H1 (cell line): ENCODE results near the gene ACTR5. TPM values are rescaled to one million over a fixed set of nuclear protein-coding genes. Genes with fewer than 3 reads are reported as not detected.

Source experiments
- CTCF ChIA-PET: fragments of 300-600 bp; sonication (Branson Sonifier 250); formaldehyde crosslinking; loops from one replicate; lab custom pipeline; 2021; ENCODE audit not compliant: partially characterized antibody; lab: Charles Lee
- POLR2A ChIA-PET: fragments of 300-600 bp; sonication (Branson Sonifier 250); formaldehyde crosslinking; loops from one replicate; lab custom pipeline; 2021; ENCODE audit warnings: inconsistent platforms; ENCODE audit not compliant: partially characterized antibody; lab: Charles Lee
- DNase-seq, 2 experiments: peaks; one replicate each; pipeline versions ENCODE4 v3.0.0 to v3.0.0-alpha.2; 2010 to 2022; ENCODE audit warnings: low spot score in 2 of 2, low read depth in 1 of 2, mixed read lengths in 1 of 2
- FAIRE-seq: peaks from 2 replicates; lab custom pipeline; 2011; peaks lifted over from hg19 to GRCh38; lab: Jason Lieb, UNC
- H2AFZ ChIP-seq: 2 replicates; pipeline ENCODE4 v1.8.1; 2012; ENCODE audit warnings: low read length, inconsistent platforms
- H2AK5ac ChIP-seq: 2 replicates; pipeline ENCODE4 v1.6.1; 2013; ENCODE audit warnings: low read depth, low read length
- H2BK120ac ChIP-seq: replicated peaks from 2 replicates; pipeline ENCODE3; 2013; ENCODE audit warnings: low read depth, low read length, inconsistent platforms
- H2BK12ac ChIP-seq: 2 replicates; pipeline ENCODE4 v1.6.1; 2013; ENCODE audit warnings: low read depth, low read length
- H2BK15ac ChIP-seq: 2 replicates; pipeline ENCODE4 v1.6.1; 2013; ENCODE audit warnings: low read length
- H2BK20ac ChIP-seq: 2 replicates; pipeline ENCODE4 v1.6.1; 2013; ENCODE audit warnings: low read length
- H2BK5ac ChIP-seq: 2 replicates; pipeline ENCODE4 v1.6.1; 2013; ENCODE audit warnings: low read depth, low read length
- H3K14ac ChIP-seq: 2 replicates; pipeline ENCODE4 v1.6.1; 2013; ENCODE audit warnings: inconsistent platforms; ENCODE audit not compliant: insufficient read length
- H3K18ac ChIP-seq: 2 replicates; pipeline ENCODE4 v1.6.1; 2013; ENCODE audit warnings: low read length; ENCODE audit errors: extremely low read depth
- H3K23ac ChIP-seq: 2 replicates; pipeline ENCODE4 v1.6.1; 2013; ENCODE audit warnings: inconsistent platforms; ENCODE audit not compliant: insufficient read length
- H3K23me2 ChIP-seq: 2 replicates; pipeline ENCODE4 v1.6.1; 2013; ENCODE audit warnings: low read depth, low read length
- H3K27ac ChIP-seq: 2 replicates; pipeline ENCODE4 v1.6.1; 2011; ENCODE audit warnings: low read depth, low read length, inconsistent platforms
- H3K27me3 ChIP-seq, 4 experiments: replicated peaks in 1 of 4; 1 replicate in 1 of 4; 2 replicates in 3 of 4; pipeline versions ENCODE4 v1.6.1 to v1.8.1; 2011 to 2013; ENCODE audit warnings: low read length in 3 of 4, mild to moderate bottlenecking in 3 of 4, inconsistent platforms in 2 of 4, mixed read lengths in 2 of 4, moderate library complexity in 1 of 4; ENCODE audit not compliant: control insufficient read depth in 3 of 4, insufficient read depth in 3 of 4; ENCODE audit errors: extremely low read depth in 1 of 4
- H3K36me3 ChIP-seq, 4 experiments: 2 replicates each; pipeline versions ENCODE4 v1.6.1 to v1.8.1; 2011 to 2013; ENCODE audit warnings: mild to moderate bottlenecking in 4 of 4, low read length in 3 of 4, moderate library complexity in 2 of 4, control low read depth in 1 of 4, inconsistent platforms in 1 of 4; ENCODE audit not compliant: insufficient read depth in 4 of 4, control insufficient read depth in 2 of 4
- H3K4ac ChIP-seq: replicated peaks from 2 replicates; pipeline ENCODE3; 2013; ENCODE audit warnings: low read length, low read depth, mixed read lengths, inconsistent platforms; ENCODE audit not compliant: insufficient read length
- H3K4me1 ChIP-seq, 4 experiments: replicated peaks in 1 of 4; 1 replicate in 1 of 4; 2 replicates in 3 of 4; pipeline versions ENCODE4 v1.6.1 to v1.8.1; 2011 to 2013; ENCODE audit warnings: low read length in 3 of 4, inconsistent platforms in 2 of 4, mixed read lengths in 1 of 4; ENCODE audit not compliant: insufficient read depth in 4 of 4, control insufficient read depth in 3 of 4
- H3K4me2 ChIP-seq, 2 experiments: 2 replicates each; pipeline versions ENCODE4 v1.6.1 to v1.8.1; 2011 to 2013; ENCODE audit warnings: low read depth in 2 of 2, low read length in 2 of 2, control low read depth in 1 of 2, inconsistent platforms in 1 of 2, mild to moderate bottlenecking in 1 of 2; ENCODE audit not compliant: insufficient read depth in 1 of 2
- H3K4me3 ChIP-seq, 4 experiments: fragments of 200-600, 300-600 bp in 1 of 4; sonication (generic), shearing (Covaris generic), sonication (Bioruptor Twin) in 1 of 4; 2 replicates each; pipeline versions ENCODE4 v1.5.1 to v1.8.1; 2011 to 2016; ENCODE audit warnings: low read length in 4 of 4, low read depth in 3 of 4, control low read depth in 2 of 4, inconsistent platforms in 2 of 4, mild to moderate bottlenecking in 2 of 4, mixed read lengths in 1 of 4, moderate library complexity in 1 of 4; ENCODE audit not compliant: insufficient read depth in 2 of 4; ENCODE audit errors: extremely low read depth in 1 of 4
- H3K56ac ChIP-seq: replicated peaks from 2 replicates; pipeline ENCODE3; 2013; ENCODE audit warnings: low read depth, mild to moderate bottlenecking, mixed read lengths, low read length, inconsistent platforms; ENCODE audit not compliant: insufficient read length
- H3K79me1 ChIP-seq: 2 replicates; pipeline ENCODE4 v1.6.1; 2013; ENCODE audit warnings: low read depth, low read length, control low read depth
- H3K79me2 ChIP-seq, 2 experiments: 2 replicates each; pipeline versions ENCODE4 v1.6.1 to v1.8.1; 2012 to 2013; ENCODE audit warnings: low read length in 2 of 2, mild to moderate bottlenecking in 2 of 2, inconsistent platforms in 1 of 2; ENCODE audit not compliant: insufficient read depth in 2 of 2, control insufficient read depth in 1 of 2
- H3K9ac ChIP-seq, 4 experiments: replicated peaks in 1 of 4; 1 replicate in 1 of 4; 2 replicates in 3 of 4; pipeline versions ENCODE4 v1.6.1 to v1.8.1; 2011 to 2013; ENCODE audit warnings: low read depth in 3 of 4, low read length in 3 of 4, control low read depth in 2 of 4, mild to moderate bottlenecking in 2 of 4, moderate library complexity in 2 of 4, inconsistent platforms in 1 of 4; ENCODE audit errors: extremely low read depth in 1 of 4
- H3K9me3 ChIP-seq, 2 experiments: 2 replicates each; pipeline versions ENCODE4 v1.6.1 to v1.8.1; 2012 to 2013; ENCODE audit warnings: mild to moderate bottlenecking in 2 of 2, moderate library complexity in 2 of 2, control low read depth in 1 of 2, inconsistent platforms in 1 of 2, low read depth in 1 of 2, low read length in 1 of 2, mixed read lengths in 1 of 2; ENCODE audit not compliant: insufficient read depth in 2 of 2
- H4K20me1 ChIP-seq, 2 experiments: replicated peaks in 1 of 2; 2 replicates each; pipeline versions ENCODE3 to v1.8.1; 2011 to 2013; ENCODE audit warnings: inconsistent platforms in 2 of 2, low read length in 2 of 2, mild to moderate bottlenecking in 1 of 2; ENCODE audit not compliant: insufficient read depth in 2 of 2, control insufficient read depth in 1 of 2
- H4K5ac ChIP-seq: 2 replicates; pipeline ENCODE4 v1.6.1; 2013; ENCODE audit warnings: low read length, low read depth, mixed read lengths, inconsistent platforms; ENCODE audit not compliant: insufficient read length
- H4K8ac ChIP-seq: 2 replicates; pipeline ENCODE4 v1.8.0; 2013; ENCODE audit warnings: mild to moderate bottlenecking, moderate library complexity, low read length, inconsistent platforms; ENCODE audit not compliant: insufficient read depth; ENCODE audit errors: extremely low read depth
- H4K91ac ChIP-seq: replicated peaks from 2 replicates; pipeline ENCODE3; 2013; ENCODE audit warnings: low read length, mixed read lengths, inconsistent platforms; ENCODE audit not compliant: insufficient read length
- CTBP2 ChIP-seq: IDR thresholded peaks from 2 replicates; pipeline ENCODE4 v1.7.0; 2011; ENCODE audit warnings: borderline replicate concordance, mild to moderate bottlenecking, moderate library complexity, mixed read lengths, low read length; ENCODE audit not compliant: insufficient read depth, insufficient read length
- EGR1 ChIP-seq: IDR thresholded peaks from 2 replicates; pipeline ENCODE4 v1.6.1; 2011; ENCODE audit warnings: low read depth, low read length, borderline replicate concordance
- EZH2 ChIP-seq: fragments of 200-600 bp; sonication (generic); IDR thresholded peaks from 2 replicates; pipeline ENCODE4 v1.7.1; 2012; ENCODE audit warnings: low read depth, mild to moderate bottlenecking, moderate library complexity, low read length, inconsistent platforms; ENCODE audit not compliant: severe bottlenecking
- JUN ChIP-seq: IDR thresholded peaks from 2 replicates; pipeline ENCODE4 v1.6.1; 2011; ENCODE audit warnings: low read depth, mild to moderate bottlenecking, improper control_type of control experiment, low read length
- KDM5A ChIP-seq: fragments of 200-600 bp; IDR thresholded peaks from 2 replicates; pipeline ENCODE4 v1.7.1; 2012; ENCODE audit warnings: mild to moderate bottlenecking, low read length, inconsistent platforms, mixed read lengths
- POLR2A ChIP-seq, 2 experiments: IDR thresholded peaks; 1 replicate in 1 of 2; 2 replicates in 1 of 2; pipeline ENCODE4 v1.6.1; 2011; ENCODE audit warnings: low read depth in 2 of 2, low read length in 2 of 2, mild to moderate bottlenecking in 2 of 2; ENCODE audit errors: control extremely low read depth in 1 of 2
- POU5F1 ChIP-seq: IDR thresholded peaks from 2 replicates; pipeline ENCODE4 v1.6.1; 2011; ENCODE audit warnings: low read depth, mild to moderate bottlenecking, low read length, moderate library complexity
- RNF2 ChIP-seq: fragments of 200-900, 300-1000 bp; sonication (generic); IDR thresholded peaks from 2 replicates; pipeline ENCODE4 v1.7.1; 2016; ENCODE audit warnings: borderline replicate concordance, low read depth, mild to moderate bottlenecking, antibody characterized with exemption, low read length; ENCODE audit not compliant: poor library complexity, severe bottlenecking; ENCODE audit errors: missing control alignments
- SP1 ChIP-seq: IDR thresholded peaks from 2 replicates; pipeline ENCODE4 v1.6.1; 2011; ENCODE audit warnings: low read depth, low read length
- TAF1 ChIP-seq: IDR thresholded peaks from 2 replicates; pipeline ENCODE4 v1.6.1; 2011; ENCODE audit warnings: mild to moderate bottlenecking, low read depth, low read length
- TCF12 ChIP-seq: IDR thresholded peaks from 2 replicates; pipeline ENCODE4 v1.6.1; 2011; ENCODE audit warnings: low read depth, mild to moderate bottlenecking, low read length
- TEAD4 ChIP-seq: IDR thresholded peaks from 2 replicates; pipeline ENCODE4 v1.6.1; 2012; ENCODE audit warnings: low read depth, low read length, inconsistent platforms, mixed read lengths
- WGBS, 2 experiments: shearing (Covaris generic) in 1 of 2; methylation state at CpG; one replicate each; pipeline versions ENCODE4 v1.1.6 to v1.1.7; 2013 to 2015; ENCODE audit warnings: low lambda C conversion rate in 2 of 2, mixed read lengths in 2 of 2, inconsistent platforms in 1 of 2, low coverage in 1 of 2, missing lambda C conversion rate in 1 of 2; ENCODE audit not compliant: insufficient replicate concordance in 2 of 2, insufficient coverage in 1 of 2, insufficient read length in 1 of 2; ENCODE audit errors: extremely low coverage in 1 of 2, missing lambda C conversion rate in 1 of 2; 5-methylcytosine and 5-hydroxymethylcytosine counted together
- polyA plus RNA-seq, 7 experiments: library from polyadenylated mRNA; depleted of rRNA in 3 of 7; stranded (reverse) in 5 of 7; unstranded in 2 of 7; fragments of >200 nt in 5 of 7; fragments of 200-250 nt in 2 of 7; gene quantifications; 1 replicate in 5 of 7; 2 replicates in 1 of 7; 4 replicates in 1 of 7; pipeline versions ENCODE4 v1.2.1 to v1.2.3, GENCODE V29; 2011 to 2013; ENCODE audit warnings: missing spikeins in 2 of 7, mixed read lengths in 2 of 7
- total RNA-seq: library from RNA; stranded (reverse); fragmentation: NEBNext Ultra II Directional; extraction: Animal tissue kit (Norgen Biotek cat#: 25700); gene quantifications from 2 replicates; pipeline ENCODE4 v1.2.1, GENCODE V29; 2021

The ACTR5 gene
- total and polyA plus RNA-seq, 2 of the 8 experiments (the other 6 are each of a cell fraction or from before 2014, with no cell fraction given): 10.4 to 14.4 TPM

- H3K4ac ChIP-seq: no peak overlapping the region
- H3K4me1 ChIP-seq: peaks cover 5 to 49% (median 29%) of the 10 kb centered on the region in 4 experiments
- H3K27me3 ChIP-seq: peaks cover 78 to 96% (median 93%) of the 10 kb centered on the region in 4 experiments
- no peaks in the 10 kb centered on the region for H3K36me3 ChIP-seq
- H2BK15ac ChIP-seq: no peak overlapping the region
- H2BK5ac ChIP-seq: no peak overlapping the region
- no peaks in the 10 kb centered on the region for H3K79me1 ChIP-seq
- WGBS, 2 experiments: 4% methylated on average over 41 of the region's 56 CpGs; no CpG with 5 or more reads in 1 of the 2 experiments
- no peak overlapping the region for H4K91ac ChIP-seq
- H3K9ac ChIP-seq: no peak overlapping the region
- no peaks in the 10 kb centered on the region for H3K9me3 ChIP-seq
- H3K14ac ChIP-seq: no peak overlapping the region
- ChIA-PET POLR2A (interaction anchor here (0.8 to 2.7 kb wide), 7 partner anchors 9 to 82 kb away, joined by 3 to 9 read pairs (median 4); partner anchors contain the start of gene PPP1R16B), CTCF (interaction anchor here (0.7 to 12.4 kb wide), 19 partner anchors 9 to 171 kb away, joined by 3 to 236 read pairs (median 17); partner anchors contain the start of gene ACTR5)
- H3K4me2 ChIP-seq: peak overlapping the region; percentile 71 to 86
- no peak overlapping the region for H2BK120ac ChIP-seq
- peak overlapping the region; percentile 16 to 59 (median 25); a peak in 6 of 8 replicates for H3K4me3 ChIP-seq
- H2AK5ac ChIP-seq: no peak overlapping the region
- no peaks in the 10 kb centered on the region for H3K79me2 ChIP-seq
- FAIRE-seq: no peak
- no peak overlapping the region for H3K56ac ChIP-seq
- H4K8ac ChIP-seq: no peak overlapping the region; the same call in 1 of the 2 replicates
- H2AFZ ChIP-seq: no peak overlapping the region
- H3K18ac ChIP-seq: peak overlapping the region; percentile 38; the same call in 1 of the 2 replicates
- H4K20me1 ChIP-seq: peaks cover 11 to 18% of the 10 kb centered on the region in 2 experiments
- H3K23ac ChIP-seq: no peak overlapping the region
- no peak overlapping the region for H4K5ac ChIP-seq
- H2BK12ac ChIP-seq: peak overlapping the region; percentile 44; the same call in 1 of the 2 replicates
- peaks cover 21% of the 10 kb centered on the region for H3K23me2 ChIP-seq
- H2BK20ac ChIP-seq: no peak overlapping the region
- H3K27ac ChIP-seq: no peak overlapping the region
- DNase-seq: peak in 1 of 2 experiments; percentile 72
- TF ChIP-seq POU5F1: no peak
- no peak for TF ChIP-seq TAF1
- no peak for TF ChIP-seq TEAD4
- TF ChIP-seq KDM5A: no peak
- peak; percentile 92 for TF ChIP-seq RNF2
- no peak for TF ChIP-seq JUN
- no peak for TF ChIP-seq TCF12
- TF ChIP-seq SP1: no peak
- TF ChIP-seq CTBP2: no peak
- TF ChIP-seq EZH2: peak; percentile 99
- no peak for TF ChIP-seq POLR2A (IDR thresholded peaks at IDR 0.05; ENCODE audit: control extremely low read depth in 1 of 2, low read depth in 2 of 2, low read length in 2 of 2)
- TF ChIP-seq EGR1: no peak
Observed at GRCh38 chr20:38723017-38723847, 25.0 kb upstream of the ACTR5 start.
